ENCODE results near the gene PPM1A.

The PPM1A gene

GRCh38 chr14:60257865-60258264, 8.8 kb downstream of the PPM1A start:
- Histone ChIP-seq H3K27ac (no peak overlapping the region), H3K4me3 (no peak overlapping the region)
- TF ChIP-seq CTCF (IDR thresholded peaks at IDR 0.05), result no peak
- no peak for DNase-seq (ENCODE audit: low spot score)

DNA sequence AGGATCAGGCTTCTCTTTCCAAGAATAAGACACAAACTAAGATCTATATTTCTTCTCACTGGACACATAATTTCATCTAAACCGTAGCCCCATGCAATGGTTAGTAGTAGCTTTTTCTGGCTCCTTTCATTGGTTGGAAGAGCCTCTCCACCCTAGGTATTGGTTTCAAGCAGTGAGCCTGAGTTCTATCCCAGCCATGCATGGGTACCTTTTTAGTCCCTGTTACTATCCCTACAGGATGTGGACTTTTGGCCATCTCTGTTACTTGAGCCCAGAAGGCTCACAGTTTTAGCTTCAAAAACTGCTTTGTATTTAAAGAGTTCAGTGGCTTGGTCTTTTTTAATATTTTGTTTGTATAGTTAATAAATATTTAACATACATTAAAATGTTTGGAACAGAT, 16.1 kb downstream of the PPM1A start:
- DNase-seq (ENCODE audit: low spot score), result no peak
- TF ChIP-seq CTCF (IDR thresholded peaks at IDR 0.05), result no peak
- no peak overlapping the region for H3K4me3 ChIP-seq
- H3K27ac ChIP-seq, result no peak overlapping the region

DNA sequence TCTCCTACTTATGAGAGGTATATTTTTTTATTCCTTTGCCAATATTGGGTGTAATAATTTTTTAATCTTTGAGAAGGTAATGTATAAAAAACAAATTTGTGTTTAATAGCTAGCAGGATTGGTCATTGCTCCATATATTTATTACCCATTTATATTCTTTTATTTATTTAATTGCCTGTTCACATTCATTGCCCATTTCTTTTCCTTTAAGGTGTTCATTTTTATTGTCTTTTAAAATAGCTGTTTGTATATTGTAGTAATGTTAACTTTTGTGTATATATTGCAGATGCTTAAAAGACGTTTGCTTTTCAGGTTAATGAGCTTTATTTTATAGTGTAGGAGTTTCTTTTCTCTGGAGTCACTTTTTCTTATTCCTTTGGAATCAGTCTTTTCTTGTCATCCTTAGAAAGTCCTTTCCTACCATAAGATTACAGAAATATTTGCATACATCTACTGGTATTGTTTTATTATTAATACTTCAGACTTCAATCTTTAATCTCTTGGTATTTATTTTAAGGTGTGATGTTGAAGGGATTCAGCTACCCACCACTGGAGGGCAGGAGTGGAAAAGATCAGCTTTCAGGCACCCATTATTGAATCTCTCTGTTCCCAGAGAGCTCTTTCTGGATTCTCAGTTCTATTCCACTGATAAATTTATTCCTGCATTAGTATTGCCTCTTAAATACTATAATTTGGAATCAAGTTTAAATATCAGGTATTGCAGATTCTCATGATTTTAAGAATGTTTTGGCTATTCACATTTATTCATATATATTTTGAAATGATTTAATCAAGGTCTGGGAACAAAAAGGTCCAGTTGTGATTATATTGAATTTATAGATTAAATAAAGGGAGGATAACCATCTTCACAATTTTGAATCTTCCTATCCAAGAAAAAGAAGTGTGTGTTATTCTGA, 17.3 kb downstream of the PPM1A start:
- no peak overlapping the region for H3K27ac ChIP-seq
- TF ChIP-seq CTCF (IDR thresholded peaks at IDR 0.05), result no peak
- H3K4me3 ChIP-seq, result no peak overlapping the region
- no peak for DNase-seq (ENCODE audit: low spot score)

GRCh38 chr14:60272177-60272576, 23.2 kb downstream of the PPM1A start:
- H3K27ac ChIP-seq, result no peak overlapping the region
- H3K4me3 ChIP-seq, result no peak overlapping the region
- no peak for DNase-seq (ENCODE audit: low spot score)
- TF ChIP-seq CTCF (IDR thresholded peaks at IDR 0.05), result no peak

DNA sequence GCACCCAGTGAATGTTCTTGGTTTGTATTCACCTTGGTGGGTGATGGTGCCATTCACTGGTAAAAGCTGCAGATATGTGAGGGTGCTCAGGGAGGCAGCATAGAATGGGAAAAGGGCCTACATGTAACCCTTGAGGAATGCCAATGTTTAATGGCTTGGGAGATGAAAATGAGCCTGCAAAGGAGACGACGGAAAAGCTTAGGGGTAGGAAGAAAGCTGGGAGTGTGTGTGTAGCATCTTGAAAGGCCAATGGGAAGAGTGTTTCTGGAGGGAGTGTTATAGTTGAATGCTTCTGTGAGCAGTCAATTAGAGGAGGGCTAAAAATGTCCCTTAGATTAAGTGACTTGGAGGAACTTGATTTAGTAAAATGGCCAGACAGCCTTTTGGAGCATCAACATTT, 24.9 kb downstream of the PPM1A start:
- no peak overlapping the region for H3K27ac ChIP-seq
- no peak overlapping the region for H3K4me3 ChIP-seq
- TF ChIP-seq CTCF (IDR thresholded peaks at IDR 0.05), result no peak
- DNase-seq (ENCODE audit: low spot score), result no peak

GRCh38 chr14:60274448-60274847, 25.4 kb downstream of the PPM1A start:
- TF ChIP-seq CTCF (IDR thresholded peaks at IDR 0.05), result no peak
- DNase-seq (ENCODE audit: low spot score), result no peak
- Histone ChIP-seq H3K4me3 (no peak overlapping the region), H3K27ac (no peak overlapping the region)

DNA sequence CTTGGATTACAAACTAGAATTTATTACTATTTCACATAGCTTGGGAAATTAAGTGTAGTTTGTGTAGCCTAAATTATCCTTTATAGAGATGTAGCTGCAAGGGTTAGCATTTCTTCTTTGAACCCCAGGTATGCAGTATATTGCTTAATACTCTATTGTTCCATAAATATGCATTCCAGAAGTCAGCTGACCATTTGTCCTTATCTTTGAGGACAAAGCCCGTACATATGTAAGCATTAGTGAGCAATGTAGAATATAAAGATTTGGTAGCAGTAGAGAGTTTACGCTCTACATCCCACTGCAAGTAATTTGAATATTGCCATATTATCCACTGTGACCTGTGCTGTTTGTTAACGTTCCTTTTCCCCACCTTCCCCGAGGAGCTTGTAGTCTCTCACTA, 26.9 kb downstream of the PPM1A start:
- no peak for DNase-seq (ENCODE audit: low spot score)
- TF ChIP-seq CTCF (IDR thresholded peaks at IDR 0.05), result no peak

More for the DNA sequence above, 26.9 kb downstream of the PPM1A start:
- Histone ChIP-seq H3K4me3 (no peak overlapping the region), H3K27ac (no peak overlapping the region)
